Measurements from ENCODE around the gene LRRC27.
"Not testable (repeated sequence)": the region's sequence is repeated elsewhere in the genome, so short reads cannot be mapped to it uniquely, and the experiment has no call there.

LRRC27 gene

GRCh38 chr10:132337854-132338253 lies 5.9 kb downstream of the LRRC27 start:
- not testable (repeated sequence) for DNase-seq (ENCODE audit: low read depth)

GRCh38 chr10:132338876-132339275 lies 6.9 kb downstream of the LRRC27 start:
- DNase-seq (ENCODE audit: low read depth), result no peak

- no peak for DNase-seq (ENCODE audit: low read depth)
Observed at GRCh38 chr10:132339276-132339675, 7.3 kb downstream of the LRRC27 start.

GRCh38 chr10:132341017-132341416 lies 9.0 kb downstream of the LRRC27 start:
- DNase-seq (ENCODE audit: low read depth), result no peak

GRCh38 chr10:132341781-132342180 lies 9.8 kb downstream of the LRRC27 start:
- DNase-seq (ENCODE audit: low read depth), result no peak

- DNase-seq (ENCODE audit: low read depth), result no peak
Observed at GRCh38 chr10:132342553-132342952, 10.6 kb downstream of the LRRC27 start.

GRCh38 chr10:132344386-132344785 lies 12.4 kb downstream of the LRRC27 start:
- DNase-seq (ENCODE audit: low read depth), result no peak

- no peak for DNase-seq (ENCODE audit: low read depth)
Observed at GRCh38 chr10:132345345-132345744, 13.4 kb downstream of the LRRC27 start.

- no peak for DNase-seq (ENCODE audit: low read depth)
Observed at GRCh38 chr10:132346806-132347205, 14.8 kb downstream of the LRRC27 start.

- no peak for DNase-seq (ENCODE audit: low read depth)
Observed at GRCh38 chr10:132347211-132347930, 15.4 kb downstream of the LRRC27 start.

GRCh38 chr10:132347931-132348267 lies 15.9 kb downstream of the LRRC27 start:
- DNase-seq (ENCODE audit: low read depth), result no peak

- DNase-seq (ENCODE audit: low read depth), result no peak
Observed at GRCh38 chr10:132349766-132350165, 17.8 kb downstream of the LRRC27 start.

- no peak for DNase-seq (ENCODE audit: low read depth)
Observed at GRCh38 chr10:132350391-132350790, 18.4 kb downstream of the LRRC27 start.

GRCh38 chr10:132350946-132351345 lies 19.0 kb downstream of the LRRC27 start:
- DNase-seq (ENCODE audit: low read depth), result no peak

GRCh38 chr10:132351611-132352010 lies 19.6 kb downstream of the LRRC27 start:
- DNase-seq (ENCODE audit: low read depth), result no peak

- DNase-seq (ENCODE audit: low read depth), result peak; percentile 33
Observed at GRCh38 chr10:132352462-132353308, 20.7 kb downstream of the LRRC27 start.

- DNase-seq (ENCODE audit: low read depth), result no peak
Observed at GRCh38 chr10:132353456-132354355, 21.7 kb downstream of the LRRC27 start.

- DNase-seq (ENCODE audit: low read depth), result no peak
Observed at GRCh38 chr10:132354356-132355094, 22.5 kb downstream of the LRRC27 start.

GRCh38 chr10:132355297-132355696 lies 23.3 kb downstream of the LRRC27 start:
- no peak for DNase-seq (ENCODE audit: low read depth)

GRCh38 chr10:132355754-132356153 lies 23.8 kb downstream of the LRRC27 start:
- DNase-seq (ENCODE audit: low read depth), result no peak

GRCh38 chr10:132356621-132357195 lies 24.7 kb downstream of the LRRC27 start:
- no peak for DNase-seq (ENCODE audit: low read depth)

All from amniotic epithelial cell (primary cell).